D721Med (cell line): ENCODE measurements around the gene FARS2.
"Not testable (repeated sequence)": the region's sequence is repeated elsewhere in the genome, so short reads cannot be mapped to it uniquely, and the experiment has no call there.

Experiments
- DNase-seq: peaks from one replicate; pipeline ENCODE4 v3.0.0; 2011; ENCODE audit warnings: low spot score; ENCODE audit not compliant: insufficient read length
- FAIRE-seq: peaks from 2 replicates; lab custom pipeline; 2011; peaks lifted over from hg19 to GRCh38; lab: Jason Lieb, UNC
- TF ChIP-seq, protein P1 (sequence below): IDR thresholded peaks from 2 replicates; pipeline ENCODE4 v1.5.1; 2012; ENCODE audit warnings: mild to moderate bottlenecking, control low read depth; ENCODE audit not compliant: insufficient read depth; ENCODE audit errors: missing control alignments

The FARS2 gene

DNA sequence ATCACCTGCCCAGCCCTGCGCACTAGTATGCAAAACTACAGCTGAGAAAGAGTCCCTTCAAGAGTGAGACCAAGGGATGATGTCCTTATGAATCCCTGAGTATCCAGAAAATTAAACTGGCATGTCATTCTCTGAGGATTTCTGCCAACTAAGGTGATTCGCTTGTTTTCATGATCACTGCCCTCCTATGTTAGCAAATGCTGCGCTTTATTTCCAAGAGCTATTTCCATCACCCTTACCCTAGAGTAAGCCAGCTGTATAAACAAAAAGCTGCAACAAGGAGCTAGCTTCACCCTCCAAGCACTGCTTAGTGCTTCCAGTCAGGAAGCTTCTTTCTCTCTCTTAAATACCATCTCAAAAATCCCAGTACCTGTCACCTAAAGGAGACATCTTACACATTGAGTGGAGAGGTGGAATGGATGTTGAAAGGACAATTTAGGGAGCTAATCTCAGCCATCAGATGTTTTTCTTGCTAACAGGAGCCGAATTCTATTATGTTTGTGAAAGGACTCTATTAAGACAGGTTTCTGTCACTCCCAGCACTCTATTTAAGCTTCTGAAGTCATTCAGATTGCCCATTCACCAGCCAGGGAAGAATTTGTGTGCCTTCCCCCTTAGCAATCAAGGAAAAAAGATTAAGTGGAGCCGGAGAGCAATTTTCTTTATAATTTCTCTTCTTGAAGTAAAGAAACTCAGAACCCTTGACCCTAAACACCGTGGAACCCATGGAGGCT, 423.2 kb downstream of the FARS2 start:
- DNase-seq = no peak
- TF ChIP-seq, protein P1, sequence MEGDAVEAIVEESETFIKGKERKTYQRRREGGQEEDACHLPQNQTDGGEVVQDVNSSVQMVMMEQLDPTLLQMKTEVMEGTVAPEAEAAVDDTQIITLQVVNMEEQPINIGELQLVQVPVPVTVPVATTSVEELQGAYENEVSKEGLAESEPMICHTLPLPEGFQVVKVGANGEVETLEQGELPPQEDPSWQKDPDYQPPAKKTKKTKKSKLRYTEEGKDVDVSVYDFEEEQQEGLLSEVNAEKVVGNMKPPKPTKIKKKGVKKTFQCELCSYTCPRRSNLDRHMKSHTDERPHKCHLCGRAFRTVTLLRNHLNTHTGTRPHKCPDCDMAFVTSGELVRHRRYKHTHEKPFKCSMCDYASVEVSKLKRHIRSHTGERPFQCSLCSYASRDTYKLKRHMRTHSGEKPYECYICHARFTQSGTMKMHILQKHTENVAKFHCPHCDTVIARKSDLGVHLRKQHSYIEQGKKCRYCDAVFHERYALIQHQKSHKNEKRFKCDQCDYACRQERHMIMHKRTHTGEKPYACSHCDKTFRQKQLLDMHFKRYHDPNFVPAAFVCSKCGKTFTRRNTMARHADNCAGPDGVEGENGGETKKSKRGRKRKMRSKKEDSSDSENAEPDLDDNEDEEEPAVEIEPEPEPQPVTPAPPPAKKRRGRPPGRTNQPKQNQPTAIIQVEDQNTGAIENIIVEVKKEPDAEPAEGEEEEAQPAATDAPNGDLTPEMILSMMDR = no peak
- FAIRE-seq = no peak

DNA sequence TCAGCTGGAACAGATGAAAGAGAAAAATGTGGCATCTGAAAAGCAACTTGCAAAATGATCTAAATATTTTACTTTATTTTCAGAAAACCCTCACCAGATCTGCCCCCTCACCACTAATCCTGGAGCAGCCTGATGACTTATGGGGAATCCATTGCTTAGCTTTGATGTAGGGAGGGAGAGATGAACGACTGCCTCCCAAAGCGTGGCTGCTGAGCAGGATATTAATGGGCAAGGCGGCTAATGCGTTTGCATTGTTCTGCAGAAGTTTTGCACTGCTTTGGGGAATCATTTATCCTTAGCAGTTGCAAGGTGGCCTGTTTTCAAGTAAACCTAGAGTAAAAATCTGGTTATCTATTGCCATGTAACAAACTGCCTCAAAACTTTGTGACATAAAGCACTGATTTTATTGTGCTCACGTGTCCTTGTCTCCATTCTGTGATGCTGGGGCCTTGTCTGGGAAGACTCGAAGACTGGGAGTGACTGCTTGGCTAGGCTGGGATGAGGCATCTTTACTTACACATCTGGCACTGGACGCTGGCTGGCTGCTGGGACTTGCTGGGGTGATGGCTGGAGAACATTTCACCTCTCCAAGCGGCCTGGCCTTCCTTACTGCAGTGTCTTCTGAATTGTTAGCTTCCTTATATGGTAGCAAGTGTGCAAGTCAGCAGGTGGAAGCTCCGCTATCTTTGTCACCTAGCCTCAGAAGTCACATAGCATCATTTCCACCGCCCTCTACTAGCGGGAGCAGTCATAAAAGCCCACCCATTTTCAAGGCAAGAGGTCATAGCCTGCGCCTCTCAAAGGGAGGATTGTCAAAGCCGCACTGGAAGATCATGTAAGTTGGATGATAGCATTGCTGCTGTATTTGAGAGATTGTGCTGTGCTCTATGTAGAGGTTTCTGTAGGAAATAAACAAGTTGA, 432.2 kb downstream of the FARS2 start:
- FAIRE-seq = no peak
- TF ChIP-seq, protein P1 = no peak
- DNase-seq = no peak

DNA sequence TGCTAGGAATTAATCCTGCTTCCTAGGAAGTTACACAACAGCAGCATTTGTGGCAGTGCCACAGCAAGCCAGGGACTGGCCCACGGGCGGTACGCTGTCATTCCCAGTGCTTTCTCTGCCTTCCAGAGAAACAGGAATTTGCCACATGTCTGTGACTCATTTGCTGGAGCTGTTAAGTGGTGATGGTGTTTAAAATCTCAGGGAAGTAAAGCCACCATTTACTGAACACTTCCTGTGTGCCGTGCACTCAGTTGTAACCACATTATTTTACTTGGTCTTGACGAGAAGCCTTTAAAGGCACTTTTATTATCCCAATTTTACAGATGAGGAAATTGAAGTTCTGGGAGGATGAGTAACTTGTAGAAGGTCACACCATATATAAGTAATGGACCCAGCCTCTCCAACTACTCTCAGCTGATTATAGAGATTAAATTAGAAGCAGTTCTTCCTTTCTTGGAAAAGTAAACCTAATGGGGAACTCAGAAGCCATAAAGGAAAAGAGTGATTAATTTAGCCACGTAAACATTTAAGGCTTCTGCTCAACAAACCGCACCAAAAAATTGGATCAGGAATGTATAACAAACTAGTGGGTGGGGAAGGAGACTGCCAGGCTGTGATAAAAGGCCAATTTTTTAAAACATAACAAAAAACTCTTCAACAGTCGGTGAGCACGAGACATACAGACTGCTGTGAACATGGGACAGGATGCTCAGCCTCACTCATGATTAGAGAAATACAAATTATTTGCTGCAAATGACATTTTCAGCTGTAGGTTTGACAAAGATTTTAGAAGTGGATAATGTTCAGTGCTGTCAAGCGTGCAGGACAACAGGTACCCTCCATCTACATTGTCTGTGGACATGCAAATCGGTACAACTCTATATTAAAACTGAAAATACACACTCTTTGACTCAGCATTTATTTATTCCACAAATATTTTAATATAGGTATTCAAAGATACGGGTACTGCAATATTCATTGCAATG, 434.2 kb downstream of the FARS2 start:
- TF ChIP-seq, protein P1 = no peak
- FAIRE-seq (no peak), DNase-seq (no peak)

DNA sequence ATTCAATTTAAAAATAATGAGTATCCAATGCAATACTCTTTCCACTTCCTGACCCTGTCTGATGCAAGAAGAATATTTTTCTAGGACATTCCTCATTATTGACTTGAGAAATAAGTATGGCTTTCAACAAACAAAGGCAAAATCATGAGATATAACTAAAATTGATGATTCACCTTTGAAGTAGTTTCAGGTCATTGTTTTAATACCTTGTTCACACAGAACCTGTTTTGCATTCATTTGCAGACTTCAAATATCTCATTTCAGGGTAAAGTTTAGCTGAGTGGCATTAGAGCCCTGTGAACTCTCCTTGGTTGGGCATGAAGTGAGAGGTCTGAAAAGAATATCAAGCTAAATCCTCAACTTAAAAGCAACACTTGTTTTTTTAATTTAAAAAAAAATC, 436.2 kb downstream of the FARS2 start:
- FAIRE-seq = no peak
- TF ChIP-seq, protein P1 = no peak
- DNase-seq = no peak

DNA sequence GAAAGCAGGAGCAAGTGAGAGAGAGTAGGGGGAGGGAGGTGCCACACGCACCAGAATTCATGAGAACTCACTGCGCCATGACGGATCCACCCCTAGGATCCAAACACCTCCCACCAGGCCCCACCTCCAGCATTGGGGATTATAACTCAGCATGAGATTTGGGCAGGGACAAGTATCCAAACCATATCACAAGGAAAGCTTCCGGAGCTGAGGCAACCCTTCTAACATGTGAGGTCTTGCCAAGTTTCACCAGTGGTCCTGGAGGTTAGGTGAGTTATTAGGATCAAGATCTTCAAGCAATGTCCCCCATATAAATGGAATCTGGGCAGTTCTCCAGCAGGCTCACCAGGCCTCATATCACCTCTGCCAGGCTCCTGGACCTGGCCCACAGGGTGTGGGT, 437.0 kb downstream of the FARS2 start:
- TF ChIP-seq, protein P1 = no peak
- no peak for FAIRE-seq
- DNase-seq = no peak

DNA sequence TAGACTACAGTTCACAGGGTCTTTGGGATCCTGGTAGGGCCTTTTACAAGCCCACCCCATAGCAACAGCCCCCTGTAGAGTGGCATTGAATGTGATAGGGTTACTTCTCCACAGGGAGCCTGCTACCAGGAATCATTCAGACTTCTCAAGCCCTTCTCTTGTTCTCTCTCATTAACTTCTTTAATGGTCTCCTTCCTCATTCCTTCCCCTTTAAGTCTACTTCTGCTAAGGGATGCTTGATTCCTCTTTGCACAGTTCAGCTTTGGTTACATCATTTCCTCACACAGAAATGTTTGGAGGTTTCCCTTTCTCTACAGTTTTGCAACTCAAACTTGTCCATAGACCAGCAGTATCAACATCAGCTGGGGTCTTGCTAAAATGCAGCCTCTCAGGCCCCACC, 437.8 kb downstream of the FARS2 start:
- FAIRE-seq, DNase-seq: not testable (repeated sequence)

DNA sequence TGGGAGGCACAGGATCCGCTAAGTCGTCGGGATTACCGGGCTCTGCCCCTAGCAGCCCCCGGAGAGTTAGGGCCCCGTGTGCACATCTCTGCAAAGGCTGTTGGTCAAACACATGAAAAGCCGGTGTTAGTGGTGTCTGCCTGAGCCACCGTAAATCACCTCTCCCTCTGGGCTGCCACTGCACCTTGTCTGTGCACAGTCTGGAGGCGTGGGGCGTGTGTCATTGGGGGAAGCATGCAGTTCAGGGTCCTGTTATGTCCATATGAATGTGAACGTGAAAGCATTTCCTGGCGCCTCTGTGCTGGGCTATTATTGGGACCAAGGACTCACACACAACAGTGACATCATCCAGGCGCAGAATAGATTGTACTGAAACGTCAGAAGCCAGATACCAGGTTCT, 439.9 kb downstream of the FARS2 start:
- DNase-seq (no peak), FAIRE-seq (no peak)
- TF ChIP-seq, protein P1 = no peak
